ENCODE results near the gene TBC1D17. TPM values are rescaled to one million over a fixed set of nuclear protein-coding genes. Genes with fewer than 3 reads are reported as not detected.

Gene TBC1D17
- total RNA-seq, 4 donors from 2014 or later, result 25.1 to 41.9 (median 37.3) TPM

- Histone ChIP-seq H3K36me3 (no peaks in the 10 kb centered on the region), H3K9me3 (no peaks in the 10 kb centered on the region), H3K27ac (peak within 1 kb of the TSS in 3 of 4 donors; percentile 26 to 66 (median 43)), H3K27me3 (peaks cover 9% of the 10 kb centered on the region), H3K4me3 (no peak within 1 kb of the TSS), H3K4me1 (peaks cover 0 to 17% (median 0%) of the 10 kb centered on the region in 3 donors)
- TF ChIP-seq POLR2A (IDR thresholded peaks at IDR 0.05) (no peak), EP300 (IDR thresholded peaks at IDR 0.05) (no peak), POLR2AphosphoS5 (IDR thresholded peaks at IDR 0.05) (no peak)
- TF ChIP-seq, protein P1, sequence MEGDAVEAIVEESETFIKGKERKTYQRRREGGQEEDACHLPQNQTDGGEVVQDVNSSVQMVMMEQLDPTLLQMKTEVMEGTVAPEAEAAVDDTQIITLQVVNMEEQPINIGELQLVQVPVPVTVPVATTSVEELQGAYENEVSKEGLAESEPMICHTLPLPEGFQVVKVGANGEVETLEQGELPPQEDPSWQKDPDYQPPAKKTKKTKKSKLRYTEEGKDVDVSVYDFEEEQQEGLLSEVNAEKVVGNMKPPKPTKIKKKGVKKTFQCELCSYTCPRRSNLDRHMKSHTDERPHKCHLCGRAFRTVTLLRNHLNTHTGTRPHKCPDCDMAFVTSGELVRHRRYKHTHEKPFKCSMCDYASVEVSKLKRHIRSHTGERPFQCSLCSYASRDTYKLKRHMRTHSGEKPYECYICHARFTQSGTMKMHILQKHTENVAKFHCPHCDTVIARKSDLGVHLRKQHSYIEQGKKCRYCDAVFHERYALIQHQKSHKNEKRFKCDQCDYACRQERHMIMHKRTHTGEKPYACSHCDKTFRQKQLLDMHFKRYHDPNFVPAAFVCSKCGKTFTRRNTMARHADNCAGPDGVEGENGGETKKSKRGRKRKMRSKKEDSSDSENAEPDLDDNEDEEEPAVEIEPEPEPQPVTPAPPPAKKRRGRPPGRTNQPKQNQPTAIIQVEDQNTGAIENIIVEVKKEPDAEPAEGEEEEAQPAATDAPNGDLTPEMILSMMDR (IDR thresholded peaks at IDR 0.05), result no peak
- 27 to 30% methylated on average over 9 of the region's 20 CpGs for WGBS, 2 donors (ENCODE audit: low coverage in 1 of 2)
- ATAC-seq, result peak; percentile 24
These were observed 19.5 kb downstream of the TBC1D17 start, which contains the start of gene IL4I1 for GRCh38 chr19:49896863-49897621. TSS of gene IL4I1 (minus strand) at chr19:49896887. CDS start at chr19:49896160, 727 bp downstream.

- Histone ChIP-seq H3K9me3 (no peaks in the 10 kb centered on the region), H3K4me3 (no peak overlapping the region), H3K4me1 (no peaks in the 10 kb centered on the region), H3K27me3 (no peaks in the 10 kb centered on the region), H3K36me3 (peaks cover 0 to 35% of the 10 kb centered on the region in 2 donors), H3K27ac (no peak overlapping the region)
- TF ChIP-seq, protein P1 (IDR thresholded peaks at IDR 0.05), result no peak
- TF ChIP-seq POLR2AphosphoS5 (IDR thresholded peaks at IDR 0.05) (no peak), POLR2A (IDR thresholded peaks at IDR 0.05) (no peak)
- no peak for ATAC-seq
- WGBS, 2 donors (ENCODE audit: low coverage in 1 of 2), result 49 to 89% methylated on average over 5 of the region's 6 CpGs
These were observed 26.6 kb downstream of the TBC1D17 start for GRCh38 chr19:49904136-49904535.

DNA sequence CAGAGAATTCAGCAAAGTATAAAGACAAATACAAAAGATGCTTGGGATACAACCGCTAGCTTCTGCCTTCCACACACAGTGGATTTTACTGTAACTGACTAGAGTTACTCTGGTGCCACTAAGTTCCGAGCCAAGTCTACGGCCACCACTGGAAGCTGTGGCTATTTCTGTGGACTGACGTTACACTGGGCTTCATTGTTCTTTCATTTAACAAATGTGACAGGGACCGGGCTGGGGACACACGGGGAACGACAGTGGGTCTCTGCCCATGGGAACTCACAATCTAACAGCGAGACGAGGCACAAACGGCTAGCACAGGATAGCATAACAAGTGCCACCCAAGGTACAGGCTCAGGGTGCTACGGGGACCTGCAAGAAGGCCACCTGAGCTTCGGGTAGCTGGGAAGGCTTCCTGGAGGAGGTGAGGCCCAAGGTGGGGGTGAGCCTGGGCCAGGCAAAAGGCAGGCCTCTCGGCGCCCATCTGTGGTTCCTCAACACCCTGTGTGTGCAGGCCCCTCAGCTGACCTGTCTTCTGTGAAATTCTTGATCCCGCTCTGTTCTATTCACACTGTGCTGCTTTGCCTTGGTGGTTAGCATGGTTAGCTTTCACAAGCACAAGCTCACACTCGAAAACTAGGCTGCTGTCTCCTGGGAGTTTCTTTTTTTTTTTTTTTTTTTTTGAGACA is 29.5 kb downstream of the TBC1D17 start:
- Histone ChIP-seq H3K27ac (no peak overlapping the region), H3K36me3 (peaks cover 0 to 46% of the 10 kb centered on the region in 2 donors), H3K27me3 (no peaks in the 10 kb centered on the region), H3K4me3 (no peak overlapping the region), H3K9me3 (no peaks in the 10 kb centered on the region), H3K4me1 (peaks cover 0 to 19% (median 4%) of the 10 kb centered on the region in 3 donors)
- TF ChIP-seq POLR2AphosphoS5 (IDR thresholded peaks at IDR 0.05) (no peak), EP300 (IDR thresholded peaks at IDR 0.05) (no peak), POLR2A (IDR thresholded peaks at IDR 0.05) (no peak)
- TF ChIP-seq, protein P1 (IDR thresholded peaks at IDR 0.05), result no peak
- 68 to 91% methylated on average over 7 to 16 of the region's 16 CpGs for WGBS, 2 donors (ENCODE audit: low coverage in 1 of 2)
- no peak for ATAC-seq

- Histone ChIP-seq H3K4me3 (no peak overlapping the region), H3K27me3 (no peaks in the 10 kb centered on the region), H3K27ac (no peak overlapping the region), H3K9me3 (no peaks in the 10 kb centered on the region), H3K36me3 (peaks cover 0 to 53% of the 10 kb centered on the region in 2 donors), H3K4me1 (peaks cover 0 to 27% (median 7%) of the 10 kb centered on the region in 3 donors)
- 91 to 92% methylated on average over 12 to 14 of the region's 23 CpGs for WGBS, 2 donors (ENCODE audit: low coverage in 1 of 2)
- ATAC-seq, result no peak
- no peak for TF ChIP-seq POLR2A (IDR thresholded peaks at IDR 0.05)
- TF ChIP-seq EP300 (IDR thresholded peaks at IDR 0.05), result no peak
- TF ChIP-seq, protein P1 (IDR thresholded peaks at IDR 0.05), result no peak
- no peak for TF ChIP-seq POLR2AphosphoS5 (IDR thresholded peaks at IDR 0.05)
These were observed 30.4 kb downstream of the TBC1D17 start for GRCh38 chr19:49907745-49908446.
